ENCODE data around the gene LEP. TPM values are rescaled to one million over a fixed set of nuclear protein-coding genes. Genes with fewer than 3 reads are reported as not detected.

Gene LEP
- total and polyA plus RNA-seq, 9 of the 15 experiments (the other 6 are each of a cell fraction or from before 2014, with no cell fraction given) = not detected

DNA sequence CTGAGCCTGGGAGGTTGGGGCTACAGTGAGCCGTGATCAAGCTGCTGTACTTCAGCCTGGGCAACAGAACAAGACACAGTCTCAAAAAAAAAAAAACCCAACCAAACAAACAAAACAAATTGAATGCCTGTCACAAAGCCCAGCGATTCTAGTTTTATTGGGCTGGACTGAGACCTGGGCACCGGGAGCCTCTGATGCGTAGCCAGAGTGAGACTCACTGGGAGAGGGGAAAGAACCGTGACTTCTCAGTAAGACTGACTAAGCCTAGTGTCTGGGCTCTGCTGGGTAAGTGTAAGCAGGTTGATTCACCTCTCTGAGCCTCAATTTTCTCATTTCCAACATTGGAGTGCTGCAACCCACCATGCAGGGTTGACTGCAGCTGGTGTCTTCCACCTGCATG is 10.1 kb upstream of the LEP start:
- H3K27me3 ChIP-seq (ENCODE audit: control insufficient read depth in 2 of 2, insufficient read depth in 2 of 2, low read length in 2 of 2) = peaks cover 37 to 67% of the 10 kb centered on the region in 2 experiments
- no peaks in the 10 kb centered on the region for H4K20me1 ChIP-seq (replicated peaks; ENCODE audit: control insufficient read depth, insufficient read depth, low read length)
- no peak overlapping the region for H3K4me2 ChIP-seq (ENCODE audit: insufficient read depth, low read length)
- WGBS (ENCODE audit: insufficient coverage, low coverage, missing lambda C conversion rate) = 1% methylated on average over 5 of the region's 5 CpGs
- no peaks in the 10 kb centered on the region for H3K9me3 ChIP-seq (replicated peaks; ENCODE audit: control insufficient read depth, insufficient read depth, low read depth, low read length)
- intact Hi-C loops (cut with micrococcal nuclease) = loop anchor here (10.0 kb wide), 1 partner anchor 154 kb away; no protein-coding TSS in a partner anchor
- no TSS peak for BruUV-seq (replicated peaks)
- H3K9ac ChIP-seq (ENCODE audit: insufficient read depth in 1 of 2, low read depth in 2 of 2, low read length in 2 of 2) = no peak overlapping the region
- ChIA-PET CTCF (ENCODE audit: low intra/inter-chr PET ratio) (no interaction called here), POLR2A (no interaction called here)
- DNase-seq (ENCODE audit: extremely low read depth in 1 of 4, low spot score in 3 of 4) = no peak
- no peaks in the 10 kb centered on the region for H3K4me1 ChIP-seq (replicated peaks in 1 of 2; ENCODE audit: control insufficient read depth in 2 of 2, insufficient read depth in 2 of 2, low read length in 2 of 2)
- ATAC-seq = no peak
- TF ChIP-seq GTF2E2 (tag; IDR thresholded peaks at IDR 0.05) = no peak
- TF ChIP-seq MCM3 (IDR thresholded peaks at IDR 0.05) = no peak
- no peaks in the 10 kb centered on the region for H3K79me2 ChIP-seq (ENCODE audit: control insufficient read depth, insufficient read depth, low read length)
- in situ Hi-C loops (cut with MboI) = no loop called here
- no peak overlapping the region for H3K27ac ChIP-seq (ENCODE audit: extremely low read depth, low read depth, low read length)
- FAIRE-seq = no peak
- no peak overlapping the region for H3K4me3 ChIP-seq
- H3K9me1 ChIP-seq (ENCODE audit: control insufficient read depth, insufficient read depth, low read length) = no peaks in the 10 kb centered on the region
- H3K36me3 ChIP-seq (ENCODE audit: control insufficient read depth, insufficient read depth, low read length) = no peaks in the 10 kb centered on the region
- no peak overlapping the region for H2AFZ ChIP-seq (ENCODE audit: low read depth, low read length)

DNA sequence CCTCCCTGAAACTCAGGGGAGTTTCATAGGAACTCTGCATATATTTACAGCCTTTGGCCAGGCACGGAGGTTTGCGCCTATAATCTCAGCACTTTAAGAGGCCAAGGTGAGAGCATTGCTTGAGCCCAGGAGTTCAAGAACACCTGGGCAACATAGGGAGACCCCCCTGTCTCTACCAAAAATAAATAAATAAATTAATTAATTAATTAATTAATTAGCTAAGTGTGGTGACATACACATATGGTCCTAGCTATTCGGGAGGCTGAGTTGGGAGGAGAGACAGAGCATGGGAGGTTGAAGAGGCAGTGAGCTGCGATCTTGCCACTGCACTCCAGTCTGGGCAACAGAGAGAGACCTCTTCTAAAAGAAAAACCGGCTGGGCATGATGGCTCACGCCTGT is 9.4 kb upstream of the LEP start:
- Histone ChIP-seq H3K4me3 (no peak overlapping the region), H3K9ac (ENCODE audit: insufficient read depth in 1 of 2, low read depth in 2 of 2, low read length in 2 of 2) (no peak overlapping the region), H3K4me2 (ENCODE audit: insufficient read depth, low read length) (no peak overlapping the region), H3K36me3 (ENCODE audit: control insufficient read depth, insufficient read depth, low read length) (no peaks in the 10 kb centered on the region), H3K27ac (ENCODE audit: extremely low read depth, low read depth, low read length) (no peak overlapping the region), H3K4me1 (replicated peaks in 1 of 2; ENCODE audit: control insufficient read depth in 2 of 2, insufficient read depth in 2 of 2, low read length in 2 of 2) (no peaks in the 10 kb centered on the region; a peak in 1 of 5 replicates), H3K79me2 (ENCODE audit: control insufficient read depth, insufficient read depth, low read length) (no peaks in the 10 kb centered on the region), H4K20me1 (replicated peaks; ENCODE audit: control insufficient read depth, insufficient read depth, low read length) (no peaks in the 10 kb centered on the region), H3K9me1 (ENCODE audit: control insufficient read depth, insufficient read depth, low read length) (no peaks in the 10 kb centered on the region), H2AFZ (ENCODE audit: low read depth, low read length) (no peak overlapping the region), H3K9me3 (replicated peaks; ENCODE audit: control insufficient read depth, insufficient read depth, low read depth, low read length) (no peaks in the 10 kb centered on the region), H3K27me3 (ENCODE audit: control insufficient read depth in 2 of 2, insufficient read depth in 2 of 2, low read length in 2 of 2) (peaks cover 37 to 70% of the 10 kb centered on the region in 2 experiments)
- CTCF ChIA-PET (ENCODE audit: low intra/inter-chr PET ratio) = no interaction called here
- WGBS (ENCODE audit: insufficient coverage, low coverage, missing lambda C conversion rate) = 3% methylated on average over 6 of the region's 6 CpGs
- ATAC-seq = no peak
- POLR2A ChIA-PET = interaction anchor here (3.8 kb wide), 1 partner anchor 15 kb away, joined by 16 read pairs; no protein-coding TSS in a partner anchor
- DNase-seq (ENCODE audit: extremely low read depth in 1 of 4, low spot score in 3 of 4) = no peak
- in situ Hi-C loops (cut with MboI) = no loop called here
- intact Hi-C loops (cut with micrococcal nuclease) = loop anchor here (10.0 kb wide), 1 partner anchor 153 kb away; no protein-coding TSS in a partner anchor
- no TSS peak for BruUV-seq (replicated peaks)
- no peak for FAIRE-seq
- TF ChIP-seq KLF1 (tag; IDR thresholded peaks at IDR 0.05) (no peak), ELF4 (CRISPR knock-in tag; IDR thresholded peaks at IDR 0.05) (no peak), HNRNPL (IDR thresholded peaks at IDR 0.05; ENCODE audit: low read depth, low read length) (no peak), CEBPB (tag; IDR thresholded peaks at IDR 0.05) (no peak), TOE1 (IDR thresholded peaks at IDR 0.05; ENCODE audit: borderline replicate concordance) (no peak), TOE1 (CRISPR knock-in tag; IDR thresholded peaks at IDR 0.05; ENCODE audit: borderline replicate concordance, low read depth) (no peak), SMAD1 (IDR thresholded peaks at IDR 0.05; ENCODE audit: low read depth, low read length, partially characterized antibody) (no peak)
- TF ChIP-seq, protein P1, sequence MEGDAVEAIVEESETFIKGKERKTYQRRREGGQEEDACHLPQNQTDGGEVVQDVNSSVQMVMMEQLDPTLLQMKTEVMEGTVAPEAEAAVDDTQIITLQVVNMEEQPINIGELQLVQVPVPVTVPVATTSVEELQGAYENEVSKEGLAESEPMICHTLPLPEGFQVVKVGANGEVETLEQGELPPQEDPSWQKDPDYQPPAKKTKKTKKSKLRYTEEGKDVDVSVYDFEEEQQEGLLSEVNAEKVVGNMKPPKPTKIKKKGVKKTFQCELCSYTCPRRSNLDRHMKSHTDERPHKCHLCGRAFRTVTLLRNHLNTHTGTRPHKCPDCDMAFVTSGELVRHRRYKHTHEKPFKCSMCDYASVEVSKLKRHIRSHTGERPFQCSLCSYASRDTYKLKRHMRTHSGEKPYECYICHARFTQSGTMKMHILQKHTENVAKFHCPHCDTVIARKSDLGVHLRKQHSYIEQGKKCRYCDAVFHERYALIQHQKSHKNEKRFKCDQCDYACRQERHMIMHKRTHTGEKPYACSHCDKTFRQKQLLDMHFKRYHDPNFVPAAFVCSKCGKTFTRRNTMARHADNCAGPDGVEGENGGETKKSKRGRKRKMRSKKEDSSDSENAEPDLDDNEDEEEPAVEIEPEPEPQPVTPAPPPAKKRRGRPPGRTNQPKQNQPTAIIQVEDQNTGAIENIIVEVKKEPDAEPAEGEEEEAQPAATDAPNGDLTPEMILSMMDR (IDR thresholded peaks at IDR 0.05 in 2 of 3, conservative IDR thresholded peaks at IDR 0.05 in 1 of 3; ENCODE audit: insufficient read depth in 2 of 3, low read depth in 1 of 3, low read length in 3 of 3) = no peak
- TF ChIP-seq, protein P2, sequence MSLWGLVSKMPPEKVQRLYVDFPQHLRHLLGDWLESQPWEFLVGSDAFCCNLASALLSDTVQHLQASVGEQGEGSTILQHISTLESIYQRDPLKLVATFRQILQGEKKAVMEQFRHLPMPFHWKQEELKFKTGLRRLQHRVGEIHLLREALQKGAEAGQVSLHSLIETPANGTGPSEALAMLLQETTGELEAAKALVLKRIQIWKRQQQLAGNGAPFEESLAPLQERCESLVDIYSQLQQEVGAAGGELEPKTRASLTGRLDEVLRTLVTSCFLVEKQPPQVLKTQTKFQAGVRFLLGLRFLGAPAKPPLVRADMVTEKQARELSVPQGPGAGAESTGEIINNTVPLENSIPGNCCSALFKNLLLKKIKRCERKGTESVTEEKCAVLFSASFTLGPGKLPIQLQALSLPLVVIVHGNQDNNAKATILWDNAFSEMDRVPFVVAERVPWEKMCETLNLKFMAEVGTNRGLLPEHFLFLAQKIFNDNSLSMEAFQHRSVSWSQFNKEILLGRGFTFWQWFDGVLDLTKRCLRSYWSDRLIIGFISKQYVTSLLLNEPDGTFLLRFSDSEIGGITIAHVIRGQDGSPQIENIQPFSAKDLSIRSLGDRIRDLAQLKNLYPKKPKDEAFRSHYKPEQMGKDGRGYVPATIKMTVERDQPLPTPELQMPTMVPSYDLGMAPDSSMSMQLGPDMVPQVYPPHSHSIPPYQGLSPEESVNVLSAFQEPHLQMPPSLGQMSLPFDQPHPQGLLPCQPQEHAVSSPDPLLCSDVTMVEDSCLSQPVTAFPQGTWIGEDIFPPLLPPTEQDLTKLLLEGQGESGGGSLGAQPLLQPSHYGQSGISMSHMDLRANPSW (CRISPR knock-in tag; IDR thresholded peaks at IDR 0.05) = no peak
